Stimulated activated CD4-positive, alpha-beta T cell treated with anti-CD3 and anti-CD28 coated beads, Interleukin-1b, Interleukin-23, amount 100 ng/mL, for 48 hours (primary cell): ENCODE data around the gene KRTAP10-3.

Experiments
- DNase-seq: peaks from one replicate; pipeline ENCODE4 v3.0.0-alpha.2; 2020

Gene KRTAP10-3

GRCh38 chr21:44544566-44544965 is 14.0 kb downstream of the KRTAP10-3 start:
- no peak for DNase-seq

DNA sequence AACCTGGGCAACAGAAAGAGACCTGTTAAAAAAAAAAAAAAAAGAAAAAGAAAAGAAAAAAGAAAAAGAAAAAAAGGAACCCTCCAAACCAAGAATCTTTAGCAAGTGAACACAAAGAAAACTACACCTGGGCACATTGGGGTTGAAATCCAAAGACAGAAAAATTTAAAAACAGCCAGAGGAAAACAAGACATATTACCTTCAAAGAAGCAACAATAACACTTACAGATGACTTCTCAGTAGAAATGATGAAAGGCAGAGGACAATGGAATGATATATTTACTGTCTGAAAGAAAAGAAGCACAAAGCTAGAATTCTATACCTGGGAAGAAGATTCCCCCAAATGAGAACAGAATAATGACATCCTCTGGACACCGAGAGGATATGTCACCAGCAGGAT is 15.9 kb downstream of the KRTAP10-3 start:
- DNase-seq, result no peak

DNA sequence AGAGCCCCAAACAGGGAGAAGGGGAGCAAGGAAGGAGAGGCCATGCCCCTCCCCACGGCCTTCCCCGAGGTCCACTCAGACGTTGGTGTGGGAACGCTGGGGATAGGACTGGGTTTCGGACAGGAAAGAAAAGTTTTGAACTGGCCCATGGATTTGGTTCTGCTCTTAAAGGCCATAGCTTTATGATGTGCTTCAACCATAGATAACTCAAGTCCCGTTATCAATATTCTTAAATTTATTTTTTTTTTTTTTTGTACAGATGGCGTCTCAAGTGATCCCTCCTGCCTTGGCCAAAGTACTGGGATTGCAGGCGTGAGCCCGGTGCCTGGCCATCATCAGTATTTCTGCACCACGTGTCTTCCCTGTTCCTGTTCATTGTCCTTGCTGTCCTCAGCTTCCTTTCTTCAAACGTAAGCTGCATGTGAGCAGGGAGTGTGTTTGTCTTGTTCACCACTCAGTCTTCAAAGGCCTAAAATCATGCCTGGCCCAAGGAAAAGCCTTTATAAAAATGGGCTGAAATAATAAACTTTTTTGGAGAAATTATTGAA is 17.8 kb downstream of the KRTAP10-3 start:
- DNase-seq, result no peak

- no peak for DNase-seq
Observed at GRCh38 chr21:44539991-44540666, 18.5 kb downstream of the KRTAP10-3 start, which contains the start of gene KRTAP10-1. Gene KRTAP10-1, minus strand, starts transcription at chr21:44540195. Its CDS starts 45 bp downstream, at chr21:44540150.

- DNase-seq, result no peak
Observed at GRCh38 chr21:44539046-44539445, 19.5 kb downstream of the KRTAP10-3 start.

- no peak for DNase-seq
Observed at GRCh38 chr21:44537930-44538911, 20.4 kb downstream of the KRTAP10-3 start.

DNA sequence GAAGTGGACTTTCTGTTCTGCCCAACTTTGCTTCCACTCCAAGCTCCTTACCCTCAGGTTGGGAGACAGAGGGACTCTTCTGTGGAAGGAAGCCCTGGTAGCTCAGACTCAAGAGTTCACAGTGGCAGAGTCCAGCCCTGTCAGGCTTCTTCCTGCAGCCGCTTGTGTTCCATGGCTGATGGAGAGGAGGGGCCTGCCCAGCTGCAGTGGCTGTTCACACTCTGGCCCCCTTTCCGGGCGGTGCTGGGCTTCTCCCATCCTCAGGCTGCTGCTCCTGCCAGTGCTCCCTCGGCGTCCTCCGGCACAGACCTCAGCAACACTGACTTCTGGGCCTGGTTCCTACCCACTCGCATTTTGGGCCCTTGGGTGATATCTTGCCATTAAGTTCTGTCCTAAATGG is 22.6 kb downstream of the KRTAP10-3 start:
- DNase-seq, result no peak

- DNase-seq, result no peak
Observed at GRCh38 chr21:44534688-44535087, 23.9 kb downstream of the KRTAP10-3 start.

GRCh38 chr21:44533891-44534627 is 24.5 kb downstream of the KRTAP10-3 start:
- DNase-seq, result no peak

GRCh38 chr21:44533121-44533890 is 25.3 kb downstream of the KRTAP10-3 start:
- DNase-seq, result no peak

DNA sequence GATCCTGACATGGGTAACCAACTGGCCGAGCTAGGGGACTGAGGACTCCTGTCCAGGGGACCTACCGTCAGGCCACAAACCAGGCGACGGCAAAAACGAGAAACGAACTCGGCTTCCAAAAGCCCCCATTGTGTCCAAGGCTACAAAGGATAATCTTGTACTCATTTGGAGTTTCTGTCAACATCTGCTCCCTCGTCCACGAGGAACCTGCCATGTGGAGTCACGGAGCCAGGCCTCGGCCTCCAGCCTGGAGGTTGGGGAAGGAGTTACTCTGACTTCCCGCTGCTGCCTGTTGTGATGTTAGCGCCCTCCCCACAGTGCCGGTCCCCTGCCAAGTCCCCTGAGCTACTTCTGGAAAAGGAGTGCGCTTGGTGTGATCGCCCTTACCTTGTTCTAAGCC is 25.9 kb downstream of the KRTAP10-3 start:
- no peak for DNase-seq

DNA sequence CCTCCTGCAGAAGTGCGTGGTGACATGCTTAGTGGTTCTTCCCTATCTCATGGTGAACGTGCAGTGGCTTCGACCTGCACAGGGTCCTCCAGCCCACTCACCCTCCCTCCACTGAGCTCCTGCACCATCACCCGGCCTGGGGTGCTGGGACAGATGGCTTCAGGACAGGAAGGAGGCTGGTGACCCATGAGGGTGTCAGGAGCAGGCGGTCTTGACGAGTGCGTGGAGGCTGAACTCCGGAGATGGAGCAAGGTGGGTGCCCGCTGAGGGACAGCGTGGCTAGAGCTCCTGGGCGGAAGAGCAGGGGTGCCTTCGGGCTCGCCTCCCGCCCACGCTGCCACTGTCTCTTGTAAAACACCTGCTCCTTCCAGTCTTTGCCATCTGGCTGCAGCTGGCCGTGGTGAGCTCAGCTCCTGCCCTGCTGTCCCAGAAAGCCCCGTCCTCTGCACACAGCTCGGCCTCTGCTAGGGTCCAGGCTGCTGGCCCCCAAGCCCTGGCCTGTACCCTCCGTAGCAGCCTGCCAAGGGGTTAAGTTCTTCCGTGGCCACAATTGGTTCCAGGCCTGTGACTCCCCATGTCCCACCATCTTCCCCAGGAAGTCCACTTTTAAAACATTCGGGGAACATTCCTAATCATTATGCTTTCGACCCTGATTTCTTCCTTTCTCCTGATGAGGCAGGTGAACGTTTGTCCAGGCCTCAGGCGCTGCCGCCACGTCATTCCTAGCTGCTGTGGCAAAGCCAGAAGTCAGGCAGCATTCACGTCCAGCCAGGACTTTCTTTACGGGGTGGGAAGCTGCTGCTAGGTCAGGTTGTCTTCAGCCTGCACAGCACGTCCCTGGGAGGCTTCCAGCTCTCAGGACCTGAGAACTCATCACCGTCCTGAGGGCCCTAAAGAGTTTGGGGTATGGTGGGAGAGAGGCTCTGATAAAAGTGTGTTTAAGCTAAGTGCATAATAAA is 26.7 kb downstream of the KRTAP10-3 start:
- no peak for DNase-seq

DNA sequence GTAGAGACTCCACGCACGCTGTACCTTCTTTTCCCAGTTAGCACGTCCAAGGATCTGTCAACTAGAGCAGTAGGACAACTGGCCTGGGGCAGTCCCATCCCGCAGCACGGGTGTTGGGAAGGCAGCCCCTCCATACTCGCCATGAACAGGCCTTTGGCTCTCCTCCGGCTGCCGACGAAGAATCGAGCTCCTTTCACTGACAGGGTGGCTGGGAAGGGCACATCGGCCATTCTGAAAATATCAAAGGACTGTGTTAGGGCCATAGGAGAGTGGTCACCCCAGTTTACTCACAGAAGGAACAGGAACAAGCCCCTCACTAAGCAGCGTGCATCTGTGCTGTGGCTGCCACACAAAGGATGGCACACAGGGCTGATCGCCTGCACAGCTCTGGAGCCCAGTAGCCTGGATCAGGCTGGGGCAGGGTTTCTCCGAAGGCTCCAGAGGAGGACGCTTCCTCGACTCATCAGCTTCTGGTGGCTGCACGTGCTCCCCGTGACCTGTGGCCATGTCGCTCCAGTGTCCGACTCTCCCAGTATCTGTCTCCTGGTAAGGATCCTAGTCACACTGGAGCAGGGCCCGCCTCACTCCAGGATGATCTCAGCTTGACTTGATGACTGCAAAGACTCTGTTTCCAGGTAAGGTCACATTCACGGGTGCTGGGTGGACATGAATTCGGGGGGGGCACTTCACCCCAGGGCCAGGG is 27.5 kb downstream of the KRTAP10-3 start:
- no peak for DNase-seq

DNA sequence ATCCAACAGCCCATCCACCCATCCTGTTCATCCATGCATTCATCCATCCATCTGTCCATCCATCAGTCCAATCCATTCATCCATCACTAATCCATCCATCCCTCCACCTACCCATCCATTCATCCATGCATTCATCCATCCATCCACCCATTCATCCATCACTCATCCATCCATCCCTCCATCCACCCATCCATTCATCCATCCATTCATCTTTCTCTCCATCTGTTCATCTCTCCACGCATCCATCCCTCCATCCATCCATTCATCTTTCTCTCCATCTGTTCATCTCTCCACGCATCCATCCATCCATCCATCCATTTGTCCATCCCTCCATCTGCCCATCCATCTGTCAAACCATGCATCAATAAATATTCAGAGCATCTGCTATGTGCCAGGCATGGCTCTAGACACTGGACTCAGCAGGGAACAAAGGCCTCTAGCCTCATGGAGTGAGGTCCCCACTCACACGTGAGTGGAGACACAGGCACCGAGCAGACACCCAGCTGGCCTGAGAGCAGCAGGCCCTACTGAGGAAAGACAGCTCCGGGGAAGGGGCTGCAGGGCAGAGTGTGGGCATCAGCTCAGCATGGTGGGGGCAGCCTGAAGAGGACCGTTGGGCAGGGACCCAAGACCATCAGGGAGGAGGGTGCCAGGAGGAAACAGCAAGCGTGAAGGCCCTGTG is 28.2 kb downstream of the KRTAP10-3 start:
- DNase-seq, result no peak

DNA sequence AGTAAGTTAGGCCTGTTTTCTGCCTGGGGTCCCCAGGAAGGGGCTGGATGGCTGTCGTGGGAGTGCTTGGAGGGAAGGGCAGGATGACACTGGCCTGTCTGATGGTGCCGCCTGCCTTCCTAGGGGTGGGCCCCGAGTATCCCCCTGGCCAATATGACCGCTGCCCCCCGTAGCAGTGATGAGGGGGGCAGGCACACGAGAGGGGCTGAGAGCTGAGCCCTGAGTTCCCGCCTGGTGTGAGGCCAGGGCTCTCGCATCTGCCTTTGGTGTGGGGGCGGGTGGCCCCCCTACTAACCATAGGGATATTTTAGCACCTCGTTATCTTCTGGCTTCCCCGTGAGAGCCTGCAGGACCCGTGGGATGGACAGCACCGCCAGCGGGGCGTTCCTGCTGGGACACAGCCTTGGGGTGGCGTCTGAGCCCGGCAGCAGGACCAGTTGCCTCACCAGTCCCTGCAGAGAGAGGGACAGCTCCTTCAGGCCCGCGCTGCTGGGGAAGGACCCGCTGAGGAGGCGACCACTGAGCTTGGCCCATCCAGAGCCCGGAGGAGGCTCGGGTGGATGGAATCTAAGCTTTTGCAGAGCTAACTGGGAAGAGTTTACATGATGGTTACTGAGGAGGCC is 29.0 kb downstream of the KRTAP10-3 start:
- no peak for DNase-seq

- no peak for DNase-seq
Observed at GRCh38 chr21:44529011-44529421, 29.6 kb downstream of the KRTAP10-3 start.

DNA sequence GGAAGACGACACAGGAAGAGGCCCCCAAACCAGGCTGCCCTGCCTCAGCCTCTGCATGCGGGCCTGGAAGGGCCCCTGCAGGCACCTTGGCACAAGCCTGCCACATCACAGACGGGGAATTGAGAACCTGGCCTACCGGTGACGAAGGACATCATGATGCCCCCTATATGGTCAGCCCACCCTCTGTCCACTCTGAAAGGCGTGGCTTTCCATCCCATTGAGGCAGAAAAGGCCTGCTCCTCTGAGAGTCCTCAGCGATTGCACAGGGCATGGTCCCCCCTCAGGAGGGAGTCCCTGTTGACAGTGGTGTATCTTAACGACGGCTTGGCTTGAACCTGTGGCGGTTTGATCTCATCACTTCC is 30.0 kb downstream of the KRTAP10-3 start:
- no peak for DNase-seq

DNA sequence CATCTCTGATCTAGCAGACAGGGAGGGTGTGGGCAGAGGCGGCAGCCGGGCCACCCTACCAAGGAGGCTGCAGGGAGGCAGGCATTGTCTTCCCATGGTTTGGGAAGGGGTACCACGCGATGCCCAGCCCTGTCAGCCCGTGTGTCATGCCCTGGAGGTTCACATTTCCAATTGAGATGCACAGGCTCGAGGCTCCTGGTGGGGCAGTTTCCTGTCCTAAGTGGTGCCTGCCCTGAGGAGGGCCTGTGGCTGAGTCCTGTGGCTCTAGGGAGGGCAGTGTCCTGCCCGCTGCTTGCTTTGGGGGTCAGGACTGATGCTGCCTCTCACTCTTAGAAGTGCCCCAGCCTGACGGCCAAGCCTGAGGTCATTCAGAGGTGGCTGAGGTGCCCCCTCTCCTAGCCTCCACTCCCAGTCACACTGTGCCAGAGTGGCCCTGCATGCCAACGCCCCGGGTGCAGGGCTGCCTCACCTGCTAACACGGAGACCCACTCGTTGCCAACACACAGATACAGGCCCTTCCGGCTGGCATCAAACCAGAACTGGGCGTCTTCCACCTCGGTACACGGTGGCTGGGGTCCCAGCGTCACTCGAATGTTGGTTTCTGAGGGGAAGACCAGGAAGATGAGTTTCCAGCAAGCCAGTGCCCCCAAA is 30.5 kb downstream of the KRTAP10-3 start:
- no peak for DNase-seq
